H1 (cell line): Measurements from ENCODE around the gene VGF.

Experiments
- POLR2A ChIP-seq, 2 experiments: IDR thresholded peaks; 1 replicate in 1 of 2; 2 replicates in 1 of 2; pipeline ENCODE4 v1.6.1; 2011; ENCODE audit warnings: low read depth in 2 of 2, low read length in 2 of 2, mild to moderate bottlenecking in 2 of 2; ENCODE audit errors: control extremely low read depth in 1 of 2
- POLR2AphosphoS5 ChIP-seq: IDR thresholded peaks from 2 replicates; pipeline ENCODE4 v1.6.1; 2011; ENCODE audit warnings: low read depth, low read length
- SP4 ChIP-seq: IDR thresholded peaks from 2 replicates; pipeline ENCODE4 v1.6.1; 2012; ENCODE audit warnings: low read length, inconsistent platforms
- TF ChIP-seq, protein P1 (sequence below), 3 experiments: IDR thresholded peaks; 1 replicate in 2 of 3; 2 replicates in 1 of 3; pipeline versions ENCODE4 v1.5.1 to v1.6.1; 2011; ENCODE audit warnings: low read length in 3 of 3, mild to moderate bottlenecking in 3 of 3, inconsistent platforms in 2 of 3, low read depth in 1 of 3, moderate library complexity in 1 of 3; ENCODE audit not compliant: insufficient read depth in 1 of 3; ENCODE audit errors: control extremely low read depth in 1 of 3

DNA sequence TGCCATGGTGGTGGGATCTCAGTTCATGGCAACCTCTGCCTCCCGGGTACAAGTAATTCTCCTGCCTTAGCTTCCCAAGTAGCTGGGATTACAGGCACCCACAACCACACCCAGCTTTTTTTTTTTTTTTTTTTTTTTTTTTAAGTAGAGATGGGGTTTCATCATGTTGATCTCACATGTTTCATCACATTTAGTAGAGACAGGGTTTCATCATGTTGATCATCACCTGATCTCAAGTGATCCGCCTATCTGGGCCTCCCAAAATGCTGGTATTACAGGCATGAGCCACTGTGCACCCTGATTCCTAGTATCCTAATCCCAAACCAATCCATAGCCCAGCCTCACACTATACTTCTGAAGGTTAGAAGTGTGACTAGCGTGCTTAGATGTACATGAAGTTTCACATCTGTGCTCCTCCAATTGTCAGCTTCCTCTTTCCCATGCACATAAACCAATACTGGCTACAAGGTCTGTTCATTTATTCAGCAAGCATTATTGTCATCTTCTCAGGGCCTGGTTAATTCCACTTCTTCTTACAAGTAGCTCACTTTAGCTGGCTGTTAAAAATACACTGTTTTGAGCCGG lies 21.6 kb upstream of the VGF start:
- TF ChIP-seq, protein P1, sequence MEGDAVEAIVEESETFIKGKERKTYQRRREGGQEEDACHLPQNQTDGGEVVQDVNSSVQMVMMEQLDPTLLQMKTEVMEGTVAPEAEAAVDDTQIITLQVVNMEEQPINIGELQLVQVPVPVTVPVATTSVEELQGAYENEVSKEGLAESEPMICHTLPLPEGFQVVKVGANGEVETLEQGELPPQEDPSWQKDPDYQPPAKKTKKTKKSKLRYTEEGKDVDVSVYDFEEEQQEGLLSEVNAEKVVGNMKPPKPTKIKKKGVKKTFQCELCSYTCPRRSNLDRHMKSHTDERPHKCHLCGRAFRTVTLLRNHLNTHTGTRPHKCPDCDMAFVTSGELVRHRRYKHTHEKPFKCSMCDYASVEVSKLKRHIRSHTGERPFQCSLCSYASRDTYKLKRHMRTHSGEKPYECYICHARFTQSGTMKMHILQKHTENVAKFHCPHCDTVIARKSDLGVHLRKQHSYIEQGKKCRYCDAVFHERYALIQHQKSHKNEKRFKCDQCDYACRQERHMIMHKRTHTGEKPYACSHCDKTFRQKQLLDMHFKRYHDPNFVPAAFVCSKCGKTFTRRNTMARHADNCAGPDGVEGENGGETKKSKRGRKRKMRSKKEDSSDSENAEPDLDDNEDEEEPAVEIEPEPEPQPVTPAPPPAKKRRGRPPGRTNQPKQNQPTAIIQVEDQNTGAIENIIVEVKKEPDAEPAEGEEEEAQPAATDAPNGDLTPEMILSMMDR (IDR thresholded peaks at IDR 0.05; ENCODE audit: control extremely low read depth in 1 of 3, insufficient read depth in 1 of 3, low read depth in 1 of 3, low read length in 3 of 3), result no peak
- TF ChIP-seq POLR2A (IDR thresholded peaks at IDR 0.05; ENCODE audit: control extremely low read depth in 1 of 2, low read depth in 2 of 2, low read length in 2 of 2) (no peak), SP4 (no peak), POLR2AphosphoS5 (no peak)
